Endothelial cell of umbilical vein (primary cell): Measurements from ENCODE around the gene MACF1.

Source experiments
- POLR2A ChIP-seq: IDR thresholded peaks from 2 replicates; pipeline ENCODE4 v1.6.1; 2012; ENCODE audit warnings: low read depth, mild to moderate bottlenecking, control low read depth, low read length
- TF ChIP-seq, protein P1 (sequence below), 2 donors: IDR thresholded peaks; 1 replicate in 1 of 2; 2 replicates in 1 of 2; pipeline ENCODE4 v1.5.1; 2011; ENCODE audit warnings: low read length in 2 of 2, mild to moderate bottlenecking in 2 of 2, moderate library complexity in 2 of 2, control low read depth in 1 of 2, inconsistent platforms in 1 of 2, low read depth in 1 of 2; ENCODE audit not compliant: insufficient read depth in 1 of 2; ENCODE audit errors: extremely low read depth in 1 of 2
- TF ChIP-seq, protein P2 (sequence below): IDR thresholded peaks from 2 replicates; pipeline ENCODE4 v1.6.1; 2011; ENCODE audit not compliant: insufficient read depth, insufficient read length

DNA sequence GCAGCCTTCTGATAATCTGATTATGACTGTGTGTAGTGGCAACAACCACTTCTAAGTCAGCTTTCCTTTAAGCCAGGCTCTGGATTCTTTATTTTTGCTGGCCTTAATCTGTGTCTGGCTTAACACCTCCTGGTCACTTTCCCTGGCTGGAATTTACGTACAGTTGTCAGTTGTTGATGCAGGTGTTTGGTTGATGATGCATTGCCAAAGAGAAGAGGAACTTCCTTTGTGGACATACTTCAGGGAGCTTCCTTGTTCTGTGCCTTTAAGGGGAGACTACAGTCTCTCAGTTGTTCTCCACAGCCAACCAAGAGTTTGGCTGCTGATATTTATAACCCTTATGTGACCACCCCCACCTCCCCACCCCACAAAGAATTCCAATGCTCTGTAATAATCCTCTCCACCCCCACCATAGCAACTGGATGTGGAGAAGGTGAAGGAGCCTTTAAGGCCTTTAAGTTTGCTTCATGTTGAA is 190.9 kb downstream of the MACF1 start:
- TF ChIP-seq, protein P1, sequence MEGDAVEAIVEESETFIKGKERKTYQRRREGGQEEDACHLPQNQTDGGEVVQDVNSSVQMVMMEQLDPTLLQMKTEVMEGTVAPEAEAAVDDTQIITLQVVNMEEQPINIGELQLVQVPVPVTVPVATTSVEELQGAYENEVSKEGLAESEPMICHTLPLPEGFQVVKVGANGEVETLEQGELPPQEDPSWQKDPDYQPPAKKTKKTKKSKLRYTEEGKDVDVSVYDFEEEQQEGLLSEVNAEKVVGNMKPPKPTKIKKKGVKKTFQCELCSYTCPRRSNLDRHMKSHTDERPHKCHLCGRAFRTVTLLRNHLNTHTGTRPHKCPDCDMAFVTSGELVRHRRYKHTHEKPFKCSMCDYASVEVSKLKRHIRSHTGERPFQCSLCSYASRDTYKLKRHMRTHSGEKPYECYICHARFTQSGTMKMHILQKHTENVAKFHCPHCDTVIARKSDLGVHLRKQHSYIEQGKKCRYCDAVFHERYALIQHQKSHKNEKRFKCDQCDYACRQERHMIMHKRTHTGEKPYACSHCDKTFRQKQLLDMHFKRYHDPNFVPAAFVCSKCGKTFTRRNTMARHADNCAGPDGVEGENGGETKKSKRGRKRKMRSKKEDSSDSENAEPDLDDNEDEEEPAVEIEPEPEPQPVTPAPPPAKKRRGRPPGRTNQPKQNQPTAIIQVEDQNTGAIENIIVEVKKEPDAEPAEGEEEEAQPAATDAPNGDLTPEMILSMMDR (IDR thresholded peaks at IDR 0.05; ENCODE audit: extremely low read depth in 1 of 2, insufficient read depth in 1 of 2, low read depth in 1 of 2, low read length in 2 of 2), result no peak
- TF ChIP-seq, protein P2, sequence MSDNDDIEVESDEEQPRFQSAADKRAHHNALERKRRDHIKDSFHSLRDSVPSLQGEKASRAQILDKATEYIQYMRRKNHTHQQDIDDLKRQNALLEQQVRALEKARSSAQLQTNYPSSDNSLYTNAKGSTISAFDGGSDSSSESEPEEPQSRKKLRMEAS, result no peak
- peak; percentile 7 for TF ChIP-seq POLR2A
